Measurements from ENCODE around the gene LEMD3. TPM values are rescaled to one million over a fixed set of nuclear protein-coding genes. Genes with fewer than 3 reads are reported as not detected.

Gene LEMD3
- total and polyA plus RNA-seq, 2 donors from 2014 or later, result 7.5 to 31.8 TPM

DNA sequence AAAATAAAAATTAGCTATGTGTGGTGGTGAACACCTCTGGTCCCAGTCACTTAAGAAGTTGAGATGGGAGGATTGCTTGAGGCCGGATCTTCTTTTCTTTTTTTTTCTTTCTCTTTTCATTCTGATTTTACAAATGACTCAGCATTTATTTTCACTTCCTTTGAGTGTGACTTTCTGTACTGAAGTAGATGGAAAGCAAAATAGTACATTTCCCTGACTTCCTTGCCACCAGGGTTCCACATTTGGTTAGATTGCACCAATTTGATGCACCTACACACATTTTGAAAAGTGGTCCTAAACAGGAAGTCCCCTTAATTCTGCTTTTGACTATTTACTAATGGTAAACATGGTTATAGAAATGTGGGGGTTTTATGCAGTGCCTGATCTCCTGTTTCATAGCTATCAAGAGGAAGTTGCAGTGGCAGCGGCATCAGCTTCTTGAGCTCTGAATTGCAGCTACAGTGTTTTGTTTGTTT, 13.0 kb upstream of the LEMD3 start:
- DNase-seq (no peak), FAIRE-seq (no peak)
- Histone ChIP-seq H3K9me3 (ENCODE audit: control insufficient read depth in 2 of 3, insufficient read depth in 1 of 3, low read length in 3 of 3) (no peaks in the 10 kb centered on the region), H3K4me1 (ENCODE audit: control insufficient read depth in 2 of 3, insufficient read depth in 2 of 3, low read depth in 1 of 3, low read length in 3 of 3) (no peaks in the 10 kb centered on the region), H3K27ac (ENCODE audit: low read depth in 2 of 2, low read length in 2 of 2) (no peak overlapping the region), H3K9ac (ENCODE audit: low read length in 3 of 3) (no peak overlapping the region), H3K36me3 (ENCODE audit: control insufficient read depth in 2 of 3, insufficient read depth in 3 of 3, low read length in 3 of 3) (no peaks in the 10 kb centered on the region), H3K4me3 (ENCODE audit: low read length in 3 of 3) (no peak overlapping the region), H3K27me3 (ENCODE audit: control insufficient read depth, insufficient read depth, low read length) (no peaks in the 10 kb centered on the region)
- intact Hi-C loops (cut with DNase I), result no loop called here
- TF ChIP-seq, protein P1, sequence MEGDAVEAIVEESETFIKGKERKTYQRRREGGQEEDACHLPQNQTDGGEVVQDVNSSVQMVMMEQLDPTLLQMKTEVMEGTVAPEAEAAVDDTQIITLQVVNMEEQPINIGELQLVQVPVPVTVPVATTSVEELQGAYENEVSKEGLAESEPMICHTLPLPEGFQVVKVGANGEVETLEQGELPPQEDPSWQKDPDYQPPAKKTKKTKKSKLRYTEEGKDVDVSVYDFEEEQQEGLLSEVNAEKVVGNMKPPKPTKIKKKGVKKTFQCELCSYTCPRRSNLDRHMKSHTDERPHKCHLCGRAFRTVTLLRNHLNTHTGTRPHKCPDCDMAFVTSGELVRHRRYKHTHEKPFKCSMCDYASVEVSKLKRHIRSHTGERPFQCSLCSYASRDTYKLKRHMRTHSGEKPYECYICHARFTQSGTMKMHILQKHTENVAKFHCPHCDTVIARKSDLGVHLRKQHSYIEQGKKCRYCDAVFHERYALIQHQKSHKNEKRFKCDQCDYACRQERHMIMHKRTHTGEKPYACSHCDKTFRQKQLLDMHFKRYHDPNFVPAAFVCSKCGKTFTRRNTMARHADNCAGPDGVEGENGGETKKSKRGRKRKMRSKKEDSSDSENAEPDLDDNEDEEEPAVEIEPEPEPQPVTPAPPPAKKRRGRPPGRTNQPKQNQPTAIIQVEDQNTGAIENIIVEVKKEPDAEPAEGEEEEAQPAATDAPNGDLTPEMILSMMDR (IDR thresholded peaks at IDR 0.05; ENCODE audit: borderline replicate concordance, extremely low read depth, insufficient read depth), result no peak

DNA sequence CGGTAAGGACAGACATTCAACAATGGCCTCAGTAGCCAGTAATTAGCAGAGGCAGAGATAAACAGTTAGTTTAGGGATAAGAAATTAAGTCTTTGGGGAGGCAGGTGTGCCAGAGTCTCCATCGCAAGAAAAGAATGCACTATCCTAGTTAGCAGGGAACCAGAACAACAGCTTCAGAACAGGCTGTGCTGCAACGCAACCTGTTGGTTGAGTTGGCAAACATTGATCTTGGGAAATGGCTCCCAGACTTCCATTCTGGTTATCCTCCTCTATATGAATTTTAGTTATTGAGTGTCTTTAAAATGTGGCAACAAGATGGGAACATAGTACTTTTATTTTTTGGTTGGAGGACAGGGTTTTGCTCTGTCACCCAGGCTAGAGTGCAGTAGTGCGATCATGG, 12.3 kb upstream of the LEMD3 start:
- TF ChIP-seq, protein P1 (IDR thresholded peaks at IDR 0.05; ENCODE audit: borderline replicate concordance, extremely low read depth, insufficient read depth), result no peak
- Histone ChIP-seq H3K4me3 (ENCODE audit: low read length in 3 of 3) (no peak overlapping the region), H3K9ac (ENCODE audit: low read length in 3 of 3) (no peak overlapping the region), H3K27ac (ENCODE audit: low read depth in 2 of 2, low read length in 2 of 2) (no peak overlapping the region), H3K36me3 (ENCODE audit: control insufficient read depth in 2 of 3, insufficient read depth in 3 of 3, low read length in 3 of 3) (no peaks in the 10 kb centered on the region), H3K9me3 (ENCODE audit: control insufficient read depth in 2 of 3, insufficient read depth in 1 of 3, low read length in 3 of 3) (no peaks in the 10 kb centered on the region), H3K27me3 (ENCODE audit: control insufficient read depth, insufficient read depth, low read length) (no peaks in the 10 kb centered on the region), H3K4me1 (ENCODE audit: control insufficient read depth in 2 of 3, insufficient read depth in 2 of 3, low read depth in 1 of 3, low read length in 3 of 3) (no peaks in the 10 kb centered on the region)
- no peak for FAIRE-seq
- intact Hi-C loops (cut with DNase I), result no loop called here
- no peak for DNase-seq

DNA sequence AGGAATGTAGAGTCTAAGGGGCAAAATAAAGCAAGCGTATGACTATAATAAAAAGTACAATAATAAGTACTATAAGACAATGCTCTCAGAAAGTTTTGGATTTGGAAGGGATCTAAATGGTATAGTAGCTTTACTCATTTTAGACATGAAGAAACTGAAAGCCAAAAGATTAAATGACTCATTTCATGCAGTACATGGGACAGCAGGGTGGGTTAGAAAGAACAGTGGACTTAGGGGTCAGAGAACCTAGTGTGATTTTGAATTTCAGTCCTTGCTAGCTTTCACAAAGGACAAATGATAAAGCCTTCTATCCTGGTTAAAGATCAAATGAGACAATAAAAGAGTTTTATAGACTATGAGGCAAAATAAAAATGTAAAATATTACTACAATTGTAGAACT, 6.8 kb upstream of the LEMD3 start:
- intact Hi-C loops (cut with DNase I), result no loop called here
- H3K27ac ChIP-seq (ENCODE audit: low read depth in 2 of 2, low read length in 2 of 2), result no peak overlapping the region
- H3K27me3 ChIP-seq (ENCODE audit: control insufficient read depth, insufficient read depth, low read length), result no peaks in the 10 kb centered on the region
- no peaks in the 10 kb centered on the region for H3K9me3 ChIP-seq (ENCODE audit: control insufficient read depth in 2 of 3, insufficient read depth in 1 of 3, low read length in 3 of 3)
- H3K9ac ChIP-seq (ENCODE audit: low read length in 3 of 3), result no peak overlapping the region
- TF ChIP-seq, protein P1 (IDR thresholded peaks at IDR 0.05; ENCODE audit: borderline replicate concordance, extremely low read depth, insufficient read depth), result no peak
- H3K4me1 ChIP-seq (ENCODE audit: control insufficient read depth in 2 of 3, insufficient read depth in 2 of 3, low read depth in 1 of 3, low read length in 3 of 3), result no peaks in the 10 kb centered on the region
- FAIRE-seq (no peak), DNase-seq (no peak)
- H3K36me3 ChIP-seq (ENCODE audit: control insufficient read depth in 2 of 3, insufficient read depth in 3 of 3, low read length in 3 of 3), result no peaks in the 10 kb centered on the region
- H3K4me3 ChIP-seq (ENCODE audit: low read length in 3 of 3), result no peak overlapping the region

DNA sequence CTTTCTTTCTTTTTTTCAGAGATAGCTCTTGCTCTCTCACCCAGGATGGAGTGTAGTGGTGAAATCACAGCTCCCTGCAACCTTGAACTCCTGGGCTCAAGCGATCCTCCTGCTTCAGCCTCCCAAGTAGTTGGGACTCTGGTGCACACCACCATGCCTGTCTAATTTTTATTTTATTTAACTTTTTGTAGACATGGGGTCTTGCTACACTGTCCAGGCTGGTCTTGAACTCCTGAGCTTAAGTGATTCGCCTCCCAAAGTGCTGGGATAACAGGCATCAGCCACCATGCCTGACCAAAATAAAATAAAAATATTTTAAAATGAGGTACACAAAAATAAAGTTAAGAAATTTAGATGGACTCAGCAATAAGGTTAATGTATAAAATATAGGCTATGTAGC, 5.1 kb upstream of the LEMD3 start:
- Histone ChIP-seq H3K9ac (ENCODE audit: low read length in 3 of 3) (no peak overlapping the region), H3K9me3 (ENCODE audit: control insufficient read depth in 2 of 3, insufficient read depth in 1 of 3, low read length in 3 of 3) (no peaks in the 10 kb centered on the region), H3K27me3 (ENCODE audit: control insufficient read depth, insufficient read depth, low read length) (no peaks in the 10 kb centered on the region), H3K27ac (ENCODE audit: low read depth in 2 of 2, low read length in 2 of 2) (no peak overlapping the region), H3K4me3 (ENCODE audit: low read length in 3 of 3) (no peak overlapping the region), H3K4me1 (ENCODE audit: control insufficient read depth in 2 of 3, insufficient read depth in 2 of 3, low read depth in 1 of 3, low read length in 3 of 3) (no peaks in the 10 kb centered on the region), H3K36me3 (ENCODE audit: control insufficient read depth in 2 of 3, insufficient read depth in 3 of 3, low read length in 3 of 3) (no peaks in the 10 kb centered on the region)
- TF ChIP-seq, protein P1 (IDR thresholded peaks at IDR 0.05; ENCODE audit: borderline replicate concordance, extremely low read depth, insufficient read depth), result no peak
- no peak for FAIRE-seq
- DNase-seq, result no peak
- intact Hi-C loops (cut with DNase I), result no loop called here

All from kidney (tissue), 14 donors.